ENCODE data around the gene PFAS. TPM values are rescaled to one million over a fixed set of nuclear protein-coding genes. Genes with fewer than 3 reads are reported as not detected.
"Not testable (repeated sequence)": the region's sequence is repeated elsewhere in the genome, so short reads cannot be mapped to it uniquely, and the experiment has no call there.

PFAS gene
- polyA plus RNA-seq, 12 donors, result 19.8 to 62.4 (median 24.6) TPM; not detected in 1

GRCh38 chr17:8226536-8227237, 22.4 kb upstream of the PFAS start:
- DNase-seq, result peak; percentile 93

- DNase-seq, result no peak
Measured at GRCh38 chr17:8227238-8227581, 21.9 kb upstream of the PFAS start.

GRCh38 chr17:8231701-8232100, 17.4 kb upstream of the PFAS start:
- DNase-seq, result no peak

- no peak for DNase-seq
Measured at GRCh38 chr17:8234361-8235270, 14.5 kb upstream of the PFAS start.

- DNase-seq, result no peak
Measured at GRCh38 chr17:8235676-8236075, 13.4 kb upstream of the PFAS start.

GRCh38 chr17:8237175-8237574, 11.9 kb upstream of the PFAS start:
- no peak for DNase-seq

GRCh38 chr17:8237886-8238285, 11.2 kb upstream of the PFAS start:
- no peak for DNase-seq

- no peak for DNase-seq
Measured at GRCh38 chr17:8243827-8244226, 5.3 kb upstream of the PFAS start.

- DNase-seq, result no peak
Measured at GRCh38 chr17:8244768-8245167, 4.3 kb upstream of the PFAS start.

- no peak for DNase-seq
Measured at GRCh38 chr17:8249621-8250500, 772 bp downstream of the PFAS start.

GRCh38 chr17:8251411-8251810, 2.3 kb downstream of the PFAS start:
- not testable (repeated sequence) for DNase-seq

GRCh38 chr17:8253801-8254200, 4.7 kb downstream of the PFAS start:
- no peak for DNase-seq

- no peak for DNase-seq
Measured at GRCh38 chr17:8254881-8255280, 5.8 kb downstream of the PFAS start.

- DNase-seq, result no peak
Measured at GRCh38 chr17:8255499-8255898, 6.4 kb downstream of the PFAS start.

- no peak for DNase-seq
Measured at GRCh38 chr17:8256291-8256690, 7.2 kb downstream of the PFAS start.

GRCh38 chr17:8256691-8257090, 7.6 kb downstream of the PFAS start:
- DNase-seq, result no peak

- DNase-seq, result no peak
Measured at GRCh38 chr17:8257801-8258200, 8.7 kb downstream of the PFAS start.

GRCh38 chr17:8264320-8264719, 15.2 kb downstream of the PFAS start:
- DNase-seq, result no peak

GRCh38 chr17:8264836-8265542, 15.9 kb downstream of the PFAS start:
- DNase-seq, result no peak

- no peak for DNase-seq
Measured at GRCh38 chr17:8266648-8267479, 17.8 kb downstream of the PFAS start.

Measured in muscle of arm (tissue), 12 donors.